Esophagus squamous epithelium (tissue), 4 donors: ENCODE data around the gene PCDHGA8.
"Not testable (repeated sequence)": the region's sequence is repeated elsewhere in the genome, so short reads cannot be mapped to it uniquely, and the experiment has no call there.

ENCODE experiments used
- CTCF ChIP-seq, 6 experiments: fragments of 450-650 bp in 4 of 6; fragments of 200-600 bp in 2 of 6; sonication (generic) in 2 of 6; IDR thresholded peaks; one replicate each; pipeline ENCODE4 v1.5.1; 2016 to 2019; ENCODE audit warnings: antibody characterized with exemption in 6 of 6, mild to moderate bottlenecking in 4 of 6, moderate library complexity in 4 of 6
- POLR2A ChIP-seq, 4 donors: fragments of 450-650 bp; IDR thresholded peaks; one replicate each; pipeline ENCODE4 v1.6.1; 2017; ENCODE audit warnings: antibody characterized with exemption in 4 of 4, mild to moderate bottlenecking in 4 of 4, moderate library complexity in 3 of 4

GRCh38 chr5:141415275-141415618 lies 22.8 kb downstream of the PCDHGA8 start:
- TF ChIP-seq CTCF, POLR2A (IDR thresholded peaks at IDR 0.05): not testable (repeated sequence)
